ENCODE measurements around the gene C22orf15.
"Not testable (repeated sequence)": the region's sequence is repeated elsewhere in the genome, so short reads cannot be mapped to it uniquely, and the experiment has no call there.

Gene C22orf15, protein sequence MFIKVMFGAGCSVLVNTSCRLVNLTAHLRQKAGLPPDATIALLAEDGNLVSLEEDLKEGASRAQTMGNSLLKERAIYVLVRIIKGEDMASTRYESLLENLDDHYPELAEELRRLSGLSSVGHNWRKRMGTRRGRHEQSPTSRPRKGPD

DNA sequence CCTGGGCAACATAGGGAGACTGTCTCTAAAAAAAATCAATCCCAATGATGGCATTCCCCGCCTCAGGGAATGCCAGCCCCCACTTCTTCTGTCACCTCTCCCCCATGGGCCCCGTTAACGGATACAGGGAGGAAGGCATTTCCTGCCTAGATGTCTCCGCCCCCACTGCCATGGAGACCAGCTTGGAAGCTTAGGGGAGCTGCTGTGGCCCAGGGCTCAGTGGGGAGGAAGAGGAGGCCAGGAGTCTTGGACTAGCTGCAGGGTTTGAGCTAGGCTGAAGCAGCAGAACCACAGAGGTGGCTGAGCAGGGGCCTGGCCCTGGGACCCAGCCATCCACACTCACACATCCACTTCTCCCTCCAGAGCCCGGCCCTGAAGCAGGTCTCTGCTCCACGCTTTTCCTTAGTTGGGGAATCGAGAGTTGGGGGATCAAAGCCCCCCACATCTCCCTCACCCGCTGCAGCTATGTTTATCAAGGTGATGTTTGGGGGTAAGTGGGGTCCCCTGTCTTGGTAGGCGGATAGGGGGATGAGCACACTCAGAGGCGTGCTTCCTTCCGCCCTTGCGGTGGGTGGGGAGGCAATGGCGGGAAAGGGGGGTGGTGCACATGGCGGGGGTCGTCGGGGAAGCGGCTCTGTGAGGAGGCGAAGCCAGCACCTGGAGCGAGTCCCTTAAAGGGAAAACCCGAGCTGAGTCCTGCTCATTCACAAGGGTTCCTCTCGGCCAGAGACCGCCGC lies at the start of gene C22orf15:
Gene C22orf15 (plus strand): TSS at position 149 of the 737 bp plus-strand sequence. CDS start 317 bp downstream, at position 466.
- ATAC-seq: no peak

GRCh38 chr22:23713696-23714595 lies 48.8 kb upstream of the C22orf15 start:
- H3K27me3 Mint-ChIP-seq: no peaks in the 10 kb centered on the region
- H3K4me3 Mint-ChIP-seq: no peak overlapping the region
- no peak for ATAC-seq
- no peaks in the 10 kb centered on the region for H3K9me3 Mint-ChIP-seq
- no peak overlapping the region for H3K27ac Mint-ChIP-seq
- peaks cover 44% of the 10 kb centered on the region for H3K36me3 Mint-ChIP-seq
- peaks cover 30% of the 10 kb centered on the region for H3K4me1 Mint-ChIP-seq

More for the DNA sequence above, at the start of gene C22orf15:
- H3K27ac Mint-ChIP-seq: peak within 1 kb of the TSS; percentile 45
- H3K4me3 Mint-ChIP-seq: peak within 1 kb of the TSS; percentile 57
- no peaks in the 10 kb centered on the region for H3K27me3 Mint-ChIP-seq
- peaks cover 48% of the 10 kb centered on the region for H3K4me1 Mint-ChIP-seq
- no peaks in the 10 kb centered on the region for H3K9me3 Mint-ChIP-seq
- H3K36me3 Mint-ChIP-seq: peaks cover 5% of the 10 kb centered on the region

- Mint-ChIP-seq H3K27me3 (no peaks in the 10 kb centered on the region), H3K36me3 (peaks cover 34% of the 10 kb centered on the region), H3K9me3 (no peaks in the 10 kb centered on the region), H3K4me1 (peaks cover 30% of the 10 kb centered on the region), H3K4me3 (peak overlapping the region; percentile 51), H3K27ac (peak overlapping the region; percentile 89)
- ATAC-seq: no peak
These were observed 47.9 kb upstream of the C22orf15 start for GRCh38 chr22:23714596-23715578.

GRCh38 chr22:23715806-23716375 lies 46.9 kb upstream of the C22orf15 start:
- no peaks in the 10 kb centered on the region for H3K27me3 Mint-ChIP-seq
- peak overlapping the region; percentile 50 for H3K4me3 Mint-ChIP-seq
- peaks cover 24% of the 10 kb centered on the region for H3K36me3 Mint-ChIP-seq
- H3K9me3 Mint-ChIP-seq: no peaks in the 10 kb centered on the region
- peaks cover 30% of the 10 kb centered on the region for H3K4me1 Mint-ChIP-seq
- peak overlapping the region; percentile 89 for H3K27ac Mint-ChIP-seq
- no peak for ATAC-seq

DNA sequence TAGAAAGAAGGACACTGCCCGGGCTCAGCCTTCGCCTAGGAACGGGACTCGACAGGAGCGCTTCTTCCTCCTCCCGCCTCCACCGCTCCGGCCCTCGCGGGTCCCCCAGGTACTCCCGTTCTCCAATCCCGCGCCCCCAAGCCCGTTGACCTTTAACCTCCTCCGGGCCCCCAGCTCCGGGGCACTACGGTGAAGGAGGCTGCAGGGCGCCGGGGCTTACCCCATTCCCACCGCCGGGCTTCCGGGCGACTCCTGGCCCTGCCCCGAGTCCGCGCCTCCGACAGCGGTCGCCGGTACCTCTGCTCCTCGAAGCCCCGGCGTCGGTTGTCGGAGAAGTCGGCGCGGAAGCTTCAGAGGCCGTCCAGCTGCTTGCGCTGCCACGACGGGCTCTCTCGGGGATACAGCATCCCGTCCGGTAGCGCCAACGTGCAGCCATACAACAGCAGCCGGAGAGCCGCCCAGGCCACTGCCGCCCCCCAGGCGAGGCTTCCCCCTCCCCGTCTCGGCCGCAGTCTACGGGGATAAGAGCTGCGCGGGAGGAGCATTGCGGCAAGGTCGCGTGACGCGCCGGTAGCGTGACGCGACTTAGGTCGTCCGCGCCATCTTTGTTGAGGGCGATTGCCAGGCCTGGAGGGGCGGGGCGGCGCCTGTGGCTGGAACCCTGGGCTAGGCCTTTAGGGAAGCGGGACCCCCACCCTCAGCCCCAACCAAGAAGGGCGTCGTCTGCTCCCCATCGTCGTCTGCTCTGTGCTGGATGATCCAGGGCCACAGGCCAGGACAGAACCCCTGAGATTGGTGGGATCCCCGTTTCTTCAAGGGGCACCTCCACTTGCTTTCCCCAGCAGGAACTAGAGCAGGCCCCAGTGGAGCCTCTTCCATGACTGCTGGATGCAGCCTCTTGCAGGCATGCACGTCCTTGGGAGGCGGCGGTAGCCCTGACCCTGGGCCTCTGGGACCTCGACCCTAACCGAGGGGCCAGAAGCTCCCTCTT lies 45.7 kb upstream of the C22orf15 start:
- Mint-ChIP-seq H3K9me3 (no peaks in the 10 kb centered on the region), H3K27ac (peak overlapping the region; percentile 89), H3K36me3 (peaks cover 19% of the 10 kb centered on the region), H3K27me3 (no peaks in the 10 kb centered on the region), H3K4me1 (peaks cover 30% of the 10 kb centered on the region), H3K4me3 (peak overlapping the region; percentile 84)
- peak; percentile 95 for ATAC-seq

DNA sequence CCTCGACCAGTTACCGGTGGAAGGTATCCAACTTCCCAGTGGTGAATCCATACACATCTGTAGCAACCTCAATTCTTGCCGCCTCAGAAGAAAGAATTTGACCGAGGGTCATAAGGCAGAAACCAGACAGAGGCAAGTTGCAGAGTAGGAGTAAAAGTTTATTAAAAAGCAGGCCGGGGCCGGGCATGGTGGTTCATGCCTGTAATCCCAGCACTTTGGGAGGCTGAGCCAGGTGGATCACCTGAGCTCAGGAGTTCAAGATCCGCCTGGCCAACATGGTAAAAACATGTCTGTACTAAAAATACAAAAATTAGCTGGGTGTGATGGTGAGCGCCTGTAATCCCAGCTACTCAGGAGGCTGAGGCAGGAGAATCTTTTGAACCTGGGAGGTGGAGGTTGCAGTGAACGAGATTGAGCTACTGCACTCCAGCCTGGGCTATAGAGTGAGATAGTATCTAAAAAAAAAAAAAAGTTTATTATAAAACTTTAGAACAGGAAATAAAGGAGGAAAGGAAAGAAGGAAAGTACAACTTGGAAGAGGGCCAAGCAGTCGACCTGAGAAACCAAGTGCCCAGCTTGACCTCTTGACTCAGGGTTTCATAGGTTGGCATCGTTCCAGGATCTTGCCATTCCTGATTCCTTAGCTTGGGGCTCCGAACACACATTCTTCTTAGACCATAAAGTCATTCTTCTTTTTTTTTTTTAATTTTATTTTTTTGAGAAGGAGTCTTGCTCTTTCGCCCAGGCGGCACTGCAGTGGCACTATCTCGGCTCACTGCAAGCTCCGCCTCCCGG lies 44.2 kb upstream of the C22orf15 start:
- no peak overlapping the region for H3K27ac Mint-ChIP-seq
- no peaks in the 10 kb centered on the region for H3K27me3 Mint-ChIP-seq
- no peaks in the 10 kb centered on the region for H3K9me3 Mint-ChIP-seq
- peaks cover 36% of the 10 kb centered on the region for H3K4me1 Mint-ChIP-seq
- ATAC-seq: no peak
- H3K4me3 Mint-ChIP-seq: no peak overlapping the region
- peaks cover 11% of the 10 kb centered on the region for H3K36me3 Mint-ChIP-seq

DNA sequence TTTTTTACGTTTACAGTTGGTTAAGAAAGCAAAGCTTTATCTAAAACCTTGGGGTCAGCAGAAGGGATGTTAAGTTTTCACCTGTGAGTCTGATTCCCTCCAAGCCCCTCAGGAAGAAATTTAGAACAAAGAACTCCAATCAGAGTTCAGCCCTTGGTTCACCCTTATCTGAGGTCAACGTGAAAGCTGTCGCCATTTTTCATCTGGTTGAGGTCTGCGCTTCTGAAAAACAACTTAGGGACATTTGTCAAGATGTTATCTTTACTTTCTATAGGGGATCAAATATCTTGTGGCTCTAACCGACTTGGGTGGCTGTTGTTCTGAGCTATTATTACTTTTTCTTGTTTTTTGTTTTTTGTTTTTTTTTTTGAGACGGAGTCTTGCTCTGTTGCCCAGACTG lies 41.9 kb upstream of the C22orf15 start:
- Mint-ChIP-seq H3K27me3 (peaks cover 10% of the 10 kb centered on the region), H3K4me1 (peaks cover 18% of the 10 kb centered on the region), H3K9me3 (no peaks in the 10 kb centered on the region), H3K27ac (no peak overlapping the region), H3K4me3 (no peak overlapping the region), H3K36me3 (no peaks in the 10 kb centered on the region)
- ATAC-seq: no peak

DNA sequence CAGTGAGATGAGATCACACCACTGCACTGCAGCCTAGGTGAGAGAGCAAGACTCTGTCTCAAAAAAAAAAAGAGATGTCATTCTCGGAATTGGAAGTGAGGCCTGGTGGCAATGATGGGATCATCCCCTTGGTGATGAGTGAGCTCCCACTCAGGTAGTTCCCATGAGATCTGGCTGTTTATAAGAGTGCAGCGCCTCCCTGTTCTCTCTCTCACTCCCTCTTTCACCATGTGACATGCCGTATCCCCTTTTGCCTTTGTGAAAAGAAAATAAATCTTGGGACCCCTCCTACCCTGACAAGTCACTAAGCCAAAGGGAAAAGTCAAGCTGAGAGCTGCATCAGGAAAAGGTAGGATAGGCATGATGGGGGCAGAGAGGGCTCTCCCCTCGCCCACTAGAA lies 40.6 kb upstream of the C22orf15 start:
- no peak overlapping the region for H3K27ac Mint-ChIP-seq
- peaks cover 19% of the 10 kb centered on the region for H3K27me3 Mint-ChIP-seq
- H3K4me3 Mint-ChIP-seq: no peak overlapping the region
- H3K4me1 Mint-ChIP-seq: peaks cover 19% of the 10 kb centered on the region
- no peaks in the 10 kb centered on the region for H3K9me3 Mint-ChIP-seq
- H3K36me3 Mint-ChIP-seq: no peaks in the 10 kb centered on the region
- ATAC-seq: no peak

DNA sequence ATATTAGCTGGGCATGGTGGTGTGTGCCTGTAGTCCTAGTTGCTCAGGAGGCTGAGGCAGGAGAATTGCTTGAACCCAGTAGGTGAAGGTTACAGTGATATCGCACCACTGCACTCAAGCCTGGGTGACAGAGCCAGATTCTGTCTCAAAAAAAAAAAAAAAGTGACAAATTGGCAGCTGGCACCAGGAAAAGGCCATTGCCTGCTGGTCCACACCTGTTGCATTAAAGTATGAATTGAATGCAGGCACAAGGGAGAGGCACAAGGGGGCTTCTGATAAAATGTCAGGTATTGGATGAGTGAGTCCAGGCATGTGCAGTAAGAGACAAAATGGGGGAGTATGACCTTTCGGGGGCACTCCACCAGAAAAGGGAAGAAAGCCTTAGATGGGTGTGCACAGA lies 40.1 kb upstream of the C22orf15 start:
- Mint-ChIP-seq H3K9me3 (no peaks in the 10 kb centered on the region), H3K4me3 (no peak overlapping the region), H3K27me3 (peaks cover 19% of the 10 kb centered on the region), H3K27ac (no peak overlapping the region), H3K4me1 (peaks cover 14% of the 10 kb centered on the region), H3K36me3 (no peaks in the 10 kb centered on the region)
- peak; percentile 39 for ATAC-seq

DNA sequence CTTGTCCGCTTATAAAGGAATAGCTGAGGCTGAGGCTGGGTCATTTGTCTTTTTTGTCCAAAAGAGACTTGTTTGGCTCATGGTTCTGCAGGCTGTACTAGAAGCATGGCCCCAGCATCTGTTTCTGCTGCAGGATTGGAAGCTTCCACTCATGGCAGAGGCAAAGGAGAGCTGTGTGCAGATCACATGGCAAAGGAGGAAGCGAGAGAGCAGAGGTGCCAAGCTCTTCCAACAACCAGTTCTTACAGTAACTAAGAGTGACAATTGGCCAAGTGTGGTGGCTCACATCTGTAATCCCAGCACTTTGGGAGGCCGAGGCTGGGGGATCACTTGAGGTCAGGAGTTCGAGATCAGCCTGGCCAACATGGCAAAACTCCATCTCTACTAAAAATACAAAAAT lies 34.7 kb upstream of the C22orf15 start:
- H3K9me3 Mint-ChIP-seq, ATAC-seq: not testable (repeated sequence)

GRCh38 chr22:23737696-23738095 lies 25.1 kb upstream of the C22orf15 start:
- no peaks in the 10 kb centered on the region for H3K27me3 Mint-ChIP-seq
- no peak for ATAC-seq
- no peaks in the 10 kb centered on the region for H3K9me3 Mint-ChIP-seq
- H3K4me1 Mint-ChIP-seq: no peaks in the 10 kb centered on the region
- no peaks in the 10 kb centered on the region for H3K36me3 Mint-ChIP-seq
- H3K27ac Mint-ChIP-seq: no peak overlapping the region
- no peak overlapping the region for H3K4me3 Mint-ChIP-seq

More for the DNA sequence above, 34.7 kb upstream of the C22orf15 start:
- H3K27me3 Mint-ChIP-seq: peaks cover 19% of the 10 kb centered on the region
- not testable (repeated sequence) for H3K4me3 Mint-ChIP-seq, H3K27ac Mint-ChIP-seq, H3K36me3 Mint-ChIP-seq, H3K4me1 Mint-ChIP-seq

GRCh38 chr22:23742505-23743264 lies 20.1 kb upstream of the C22orf15 start:
- ATAC-seq: no peak
- Mint-ChIP-seq H3K4me1 (peaks cover 7% of the 10 kb centered on the region), H3K36me3 (peaks cover 25% of the 10 kb centered on the region), H3K27ac (no peak overlapping the region), H3K4me3 (no peak overlapping the region), H3K27me3 (no peaks in the 10 kb centered on the region), H3K9me3 (peaks cover 8% of the 10 kb centered on the region)
